HT-29 (cell line): ENCODE results near the gene ARHGAP40. TPM values are rescaled to one million over a fixed set of nuclear protein-coding genes. Genes with fewer than 3 reads are reported as not detected.

ENCODE experiments used
- DNase-seq: peaks from one replicate; pipeline ENCODE4 v3.0.0-alpha.2; 2015; ENCODE audit warnings: low spot score
- total RNA-seq: library from RNA; depleted of rRNA; stranded (reverse); fragments of >200 nt; shearing (Covaris generic); gene quantifications from 2 replicates; pipeline ENCODE4 v1.2.3, GENCODE V29; 2014; rRNA removed

Gene ARHGAP40
- total RNA-seq, 1 experiment from 2014 or later, result not detected

DNA sequence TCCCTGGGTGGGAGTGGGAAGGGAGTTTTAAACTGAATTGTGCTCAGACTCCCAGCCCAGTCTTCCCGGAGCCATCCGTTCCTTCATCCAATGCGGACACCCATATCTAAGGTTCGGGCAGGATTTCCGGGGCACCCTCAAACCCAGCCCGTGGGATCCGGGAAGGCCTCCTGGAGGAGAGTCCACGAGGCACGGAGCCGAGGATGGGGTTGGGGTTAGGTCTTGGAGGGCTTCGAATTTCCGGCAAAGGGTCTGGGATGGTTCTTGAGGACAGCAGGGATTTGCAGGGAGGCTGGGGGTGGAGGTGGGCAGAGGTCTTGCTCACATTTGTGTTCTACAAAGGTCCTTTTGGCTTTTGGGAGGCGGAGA is 73.1 kb downstream of the ARHGAP40 start:
- DNase-seq, result no peak

DNA sequence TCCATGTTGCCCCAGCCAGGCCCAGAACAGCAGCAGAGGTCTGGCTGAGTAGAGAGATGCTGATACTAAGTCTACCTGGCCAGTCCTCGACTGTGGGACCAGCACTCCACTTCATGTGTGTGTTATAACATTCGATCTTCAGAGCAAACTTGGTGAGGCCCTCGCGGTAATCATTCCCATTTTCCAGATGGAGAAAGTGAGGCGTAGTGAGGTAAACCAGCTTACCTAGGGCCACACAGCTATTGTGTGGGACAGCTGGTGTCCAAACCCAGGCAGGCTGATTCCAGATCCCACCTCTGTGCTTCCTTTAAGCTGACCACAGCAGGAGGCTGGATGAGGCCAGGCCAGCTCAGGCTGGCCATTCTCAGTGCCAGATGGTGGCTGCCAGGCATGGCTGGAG is 75.0 kb downstream of the ARHGAP40 start:
- no peak for DNase-seq

DNA sequence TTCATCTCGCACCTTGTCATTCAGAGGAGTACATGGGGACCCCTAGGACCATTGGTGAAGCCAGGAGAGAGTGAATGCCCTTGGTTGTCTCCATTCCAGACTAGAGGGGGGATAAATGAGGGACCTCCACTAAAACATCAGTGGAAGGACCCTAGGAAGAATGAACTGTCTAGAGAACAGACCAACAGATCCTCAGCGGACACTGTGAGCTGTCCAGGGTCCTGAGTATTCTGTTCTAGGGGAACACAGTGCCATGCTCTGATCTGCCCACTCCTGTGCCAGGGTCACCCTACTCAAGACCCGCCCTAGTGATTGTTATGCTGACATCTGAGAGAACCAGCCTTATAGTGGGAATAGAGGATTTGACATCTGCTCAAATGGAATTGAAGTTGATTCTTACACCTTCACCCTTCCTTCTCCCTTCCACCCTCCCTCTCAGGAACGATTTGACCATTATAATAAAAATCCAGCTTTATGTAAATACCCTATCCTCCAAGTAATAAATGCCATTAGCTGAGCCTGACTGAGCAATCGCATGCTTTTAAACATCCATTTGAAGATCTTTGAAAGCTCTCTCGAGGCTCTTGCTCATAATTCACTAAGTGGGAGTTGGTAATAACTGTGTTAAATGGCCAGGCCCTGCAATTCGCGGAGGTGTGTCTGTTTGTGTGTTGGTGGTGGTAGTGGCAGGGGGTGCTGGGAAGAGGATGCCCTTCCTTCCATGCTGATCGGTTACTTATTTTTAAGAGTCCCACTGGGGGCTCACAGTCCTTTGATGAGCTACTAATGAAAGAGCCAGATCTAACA is 79.1 kb downstream of the ARHGAP40 start:
- peak; percentile 74 for DNase-seq

DNA sequence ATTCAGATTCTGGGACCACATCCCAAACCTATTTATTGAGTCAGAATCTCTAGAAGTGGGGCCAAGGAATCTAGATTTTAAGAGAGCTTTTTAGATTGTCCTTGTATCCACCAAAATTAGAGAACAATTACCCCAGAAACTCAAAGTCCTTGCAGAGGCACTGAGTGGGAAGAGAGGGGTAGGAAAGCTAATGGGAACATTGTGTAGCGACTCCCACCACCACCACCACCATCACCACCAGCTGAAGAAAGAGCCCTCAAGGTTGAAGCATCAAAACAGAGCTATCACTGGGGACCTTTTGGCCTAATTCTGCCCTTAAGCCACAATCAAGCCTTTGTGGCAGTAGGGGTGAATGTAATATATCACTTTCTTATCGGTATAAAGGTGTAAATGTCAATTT is 83.7 kb downstream of the ARHGAP40 start:
- DNase-seq, result no peak

DNA sequence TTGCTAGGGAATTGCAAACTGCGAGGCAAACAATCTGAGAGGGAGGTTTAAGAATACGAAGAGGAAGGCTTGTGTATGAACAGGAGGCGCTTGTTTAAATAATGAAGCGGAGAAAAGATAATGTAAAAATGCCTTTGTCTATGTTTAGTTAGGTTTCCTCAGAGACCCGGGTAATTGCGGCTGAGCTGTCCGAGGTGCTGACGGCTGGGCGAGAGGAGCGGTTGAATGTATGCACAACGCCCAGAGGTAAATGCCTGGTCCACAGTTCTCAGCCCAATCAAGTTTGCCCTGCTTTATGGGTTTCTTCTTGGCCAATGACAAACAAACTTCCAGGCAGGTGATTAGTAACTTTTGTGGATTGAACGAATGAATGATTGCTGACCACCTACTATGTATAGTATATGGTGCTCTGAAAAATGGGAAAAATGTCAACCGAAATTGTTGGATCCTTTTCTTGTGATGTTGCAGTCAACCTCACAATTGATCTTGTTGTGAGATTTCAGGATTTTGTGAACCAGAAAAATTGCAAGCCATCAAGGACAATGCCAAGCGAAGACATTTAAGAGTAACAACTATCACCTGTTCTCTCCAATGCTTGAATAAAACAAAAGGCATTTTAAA is 84.4 kb downstream of the ARHGAP40 start:
- peak; percentile 60 for DNase-seq

DNA sequence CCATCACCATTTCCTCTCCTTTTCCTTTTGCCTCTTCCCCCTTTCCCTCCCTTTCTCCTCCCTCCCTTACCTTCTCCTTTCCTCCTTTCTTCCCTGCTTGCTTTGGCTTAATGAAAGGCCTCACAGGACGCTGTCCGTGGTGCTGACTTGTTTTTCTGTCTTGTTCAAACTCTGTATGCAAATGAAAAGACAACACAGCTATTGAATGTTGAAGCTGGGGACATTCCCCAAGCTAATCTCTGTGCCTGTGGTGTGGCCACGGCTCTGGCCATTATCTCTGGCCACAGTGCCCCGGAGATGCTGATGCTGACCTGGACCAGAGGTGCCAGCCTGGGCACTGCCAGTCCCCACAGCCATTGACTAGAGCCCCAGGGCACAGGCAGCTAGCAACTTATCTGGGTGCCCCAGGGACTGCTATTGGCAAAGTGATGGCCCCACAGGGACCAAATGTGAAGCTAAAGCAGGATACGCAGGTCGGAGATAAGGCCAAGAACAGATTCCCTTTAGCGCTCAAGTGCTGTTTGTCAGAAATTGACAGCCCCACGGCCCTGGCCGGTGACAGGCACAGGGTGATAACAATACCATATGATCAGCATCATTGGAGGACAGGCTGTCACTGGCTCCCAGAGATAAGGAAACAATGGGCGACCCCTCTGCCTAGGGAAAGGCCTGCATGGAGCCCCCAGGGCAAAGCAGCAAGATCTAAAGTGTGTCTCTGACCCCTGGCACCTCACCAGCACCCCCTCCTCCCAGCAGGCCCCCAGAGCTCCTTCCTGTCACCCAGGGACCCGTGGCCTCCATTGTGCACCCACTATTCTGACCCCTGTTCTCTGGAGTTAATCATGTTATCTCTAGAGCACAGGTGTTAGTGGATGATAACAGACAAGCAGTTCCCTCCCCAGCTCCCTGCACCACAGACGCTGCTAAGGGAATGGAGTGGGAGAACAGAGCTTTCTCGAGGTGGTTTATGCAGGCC is 91.1 kb downstream of the ARHGAP40 start:
- DNase-seq, result peak; percentile 84

DNA sequence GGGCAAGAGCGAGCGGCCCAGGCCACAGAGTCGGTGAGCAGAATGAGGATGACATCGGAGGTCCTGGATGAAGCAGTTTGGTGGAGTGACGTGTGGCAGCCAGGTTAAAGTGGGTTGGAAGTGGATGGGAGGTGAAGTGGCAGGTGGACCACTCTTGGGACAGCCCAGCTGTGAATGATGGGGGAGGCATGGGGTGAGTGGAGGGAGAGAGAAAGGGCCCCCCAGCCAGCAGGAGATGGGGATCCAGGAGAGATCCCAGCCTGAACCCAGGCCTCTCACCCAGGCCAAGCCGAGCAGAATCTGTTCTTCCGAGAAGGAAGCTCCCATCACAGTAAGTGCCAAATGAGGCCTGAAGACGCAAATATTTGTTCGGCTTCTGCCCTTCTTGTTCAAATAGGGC is 95.7 kb downstream of the ARHGAP40 start:
- no peak for DNase-seq

DNA sequence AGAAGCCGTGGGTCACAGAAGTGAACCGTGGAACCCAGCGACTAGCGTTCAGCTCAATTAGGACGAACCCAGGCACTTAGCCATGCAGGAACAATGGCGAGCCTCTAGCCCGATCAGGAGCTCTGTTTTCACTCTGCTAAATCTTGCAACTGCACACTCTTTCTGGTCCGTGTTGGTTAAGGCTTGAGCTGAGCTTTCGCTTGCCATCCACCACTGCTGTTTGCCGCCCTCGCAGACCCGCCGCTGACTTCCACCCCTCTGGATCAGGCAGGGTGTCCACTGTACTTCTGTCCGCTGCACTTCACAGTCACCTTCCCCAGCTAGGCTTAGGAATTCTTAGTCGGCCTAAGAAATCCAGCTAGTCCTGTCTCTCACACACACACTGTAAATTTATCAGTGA is 96.9 kb downstream of the ARHGAP40 start:
- DNase-seq, result no peak

DNA sequence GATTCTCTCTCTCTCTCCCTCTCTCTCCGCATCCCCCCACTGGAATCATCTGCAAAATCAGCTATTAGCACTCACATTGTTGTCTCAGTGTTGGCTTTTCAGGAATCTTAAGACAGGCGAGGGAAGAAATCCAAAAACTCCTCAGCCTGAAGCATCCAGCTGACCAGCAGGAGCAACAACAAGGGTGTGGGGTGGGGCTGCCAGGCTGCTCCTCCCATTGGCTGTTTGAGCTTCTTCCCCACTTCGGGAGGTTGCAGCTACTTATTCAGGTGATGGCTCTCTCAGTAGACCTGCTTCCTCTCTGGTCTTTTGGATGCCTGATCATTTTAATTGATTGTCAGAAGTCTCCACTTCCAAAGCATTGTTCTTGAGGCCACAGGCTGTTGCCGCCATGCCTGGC is 98.5 kb downstream of the ARHGAP40 start:
- DNase-seq, result no peak

Other genes with a start within 250 kb of the ARHGAP40 start
- 54.7 and 58.4 TPM in 2 replicates for gene SNHG17, start 166.5 kb upstream of the ARHGAP40 start, total RNA-seq
- 18.4 and 20.0 TPM in 2 replicates for gene RALGAPB, start 129.0 kb upstream of the ARHGAP40 start, total RNA-seq
- gene ADIG, start 20.6 kb upstream of the ARHGAP40 start, total RNA-seq, result not detected in 2 replicates
- gene SLC32A1, start 122.7 kb downstream of the ARHGAP40 start, total RNA-seq, result not detected in 2 replicates
- gene ACTR5, start 146.7 kb downstream of the ARHGAP40 start, total RNA-seq, result 21.0 and 21.4 TPM in 2 replicates
- not detected in 2 replicates for gene PPP1R16B, start 203.9 kb downstream of the ARHGAP40 start, total RNA-seq